Esophagus squamous epithelium (tissue), 5 donors: ENCODE results near the gene GPN1. TPM values are rescaled to one million over a fixed set of nuclear protein-coding genes. Genes with fewer than 3 reads are reported as not detected.

ENCODE experiments used
- DNase-seq: peaks from one replicate; lab custom pipeline; 2025; lab: John Stamatoyannopoulos, UW
- H3K27ac ChIP-seq, 4 donors: fragments of 200-600 bp; sonication (generic); one replicate each; pipeline ENCODE4 v1.5.1; 2016 to 2019; ENCODE audit warnings: mild to moderate bottlenecking in 1 of 4
- H3K27me3 ChIP-seq, 4 donors: fragments of 200-600 bp; sonication (generic); 1 replicate in 3 of 4; 2 replicates in 1 of 4; pipeline versions ENCODE4 v1.5.1 to v1.6.0; 2017 to 2021; ENCODE audit warnings: antibody characterized with exemption in 1 of 4
- H3K36me3 ChIP-seq, 3 donors: fragments of 200-600 bp; sonication (generic); one replicate each; pipeline ENCODE4 v1.5.1; 2016 to 2019
- H3K4me1 ChIP-seq, 3 donors: fragments of 200-600 bp; sonication (generic); one replicate each; pipeline ENCODE4 v1.5.1; 2017 to 2019
- H3K4me3 ChIP-seq, 4 donors: fragments of 200-600 bp; sonication (generic); 1 replicate in 3 of 4; 2 replicates in 1 of 4; pipeline ENCODE4 v1.5.1; 2016 to 2019; ENCODE audit warnings: mild to moderate bottlenecking in 2 of 4, moderate library complexity in 1 of 4
- H3K9me3 ChIP-seq, 3 donors: fragments of 200-600 bp; sonication (generic); one replicate each; pipeline ENCODE4 v1.5.1; 2016 to 2019
- CTCF ChIP-seq, 6 experiments: fragments of 450-650 bp in 4 of 6; fragments of 200-600 bp in 2 of 6; sonication (generic) in 2 of 6; IDR thresholded peaks; one replicate each; pipeline ENCODE4 v1.5.1; 2016 to 2019; ENCODE audit warnings: antibody characterized with exemption in 6 of 6, mild to moderate bottlenecking in 4 of 6, moderate library complexity in 4 of 6
- POLR2A ChIP-seq, 4 donors: fragments of 450-650 bp; IDR thresholded peaks; one replicate each; pipeline ENCODE4 v1.6.1; 2017; ENCODE audit warnings: antibody characterized with exemption in 4 of 4, mild to moderate bottlenecking in 4 of 4, moderate library complexity in 3 of 4
- WGBS, 2 donors: methylation state at CpG; one replicate each; pipeline ENCODE4 v1.1.5; 2018; 5-methylcytosine and 5-hydroxymethylcytosine counted together
- intact Hi-C: fragments of 100-400 bp; cut with DNase I; formaldehyde crosslinking; loops from one replicate; pipeline ENCODE4 v1.15.0; 2022
- small RNA-seq, 4 donors: library from RNA; depleted of rRNA; stranded (forward); fragments of <200 nt; gene quantifications; one replicate each; pipeline ENCODE3, GENCODE V24; 2016
- total RNA-seq, 4 donors: library from RNA; depleted of rRNA; stranded (reverse); fragments of >200 nt; gene quantifications; one replicate each; pipeline ENCODE4 v1.1.0, GENCODE V29; 2016
- donor health status: DM: yes; HTN: yes; CAD: no.

Gene GPN1
- total RNA-seq, 4 donors from 2014 or later = 17.3 to 36.4 (median 31.6) TPM

DNA sequence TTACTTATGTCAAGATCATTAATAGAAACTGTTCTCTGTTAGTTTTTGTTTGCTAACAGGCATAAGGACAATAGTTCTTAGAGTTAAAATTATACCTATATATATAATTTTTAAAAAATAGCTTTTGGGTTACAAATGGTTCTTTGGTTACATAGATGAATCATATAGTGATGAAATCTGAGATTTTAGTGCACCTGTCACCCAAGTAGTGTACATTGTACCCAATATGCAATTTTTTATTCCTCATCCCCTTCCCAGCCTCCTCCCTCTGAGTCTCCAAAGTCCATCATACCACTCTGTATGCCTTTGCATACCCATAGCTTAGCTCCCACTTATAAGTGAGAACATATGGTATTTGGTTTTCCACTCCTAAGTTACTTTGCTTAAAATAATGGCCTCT lies 61.2 kb downstream of the GPN1 start:
- DNase-seq = no peak
- peaks cover 0 to 47% (median 26%) of the 10 kb centered on the region in 3 donors for H3K4me1 ChIP-seq
- H3K36me3 ChIP-seq = peaks cover 0 to 73% (median 2%) of the 10 kb centered on the region in 3 donors
- intact Hi-C loops = no loop called here
- TF ChIP-seq CTCF (IDR thresholded peaks at IDR 0.05) (no peak), POLR2A (IDR thresholded peaks at IDR 0.05) (no peak)
- H3K4me3 ChIP-seq = no peak overlapping the region
- H3K9me3 ChIP-seq = no peaks in the 10 kb centered on the region
- H3K27ac ChIP-seq = no peak overlapping the region
- no peaks in the 10 kb centered on the region for H3K27me3 ChIP-seq

DNA sequence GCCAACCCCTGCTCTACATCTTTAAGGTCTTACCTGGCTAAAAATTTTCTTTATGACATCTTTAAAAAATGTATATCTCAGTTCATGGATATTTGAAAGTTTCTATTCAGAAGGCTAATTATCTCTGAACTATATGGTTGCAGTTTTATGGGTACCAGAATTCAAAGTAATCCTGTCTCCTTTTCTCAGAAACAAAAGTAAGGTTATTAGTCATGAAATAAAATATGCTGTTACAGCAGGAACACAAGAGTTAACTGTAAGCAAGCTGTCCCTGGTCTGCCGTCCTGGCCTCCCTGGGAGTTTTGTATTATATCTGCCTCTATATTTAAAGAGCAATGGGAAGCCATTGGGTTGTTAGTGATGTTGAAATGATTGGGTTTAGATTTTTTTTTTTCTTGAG lies 68.8 kb downstream of the GPN1 start:
- WGBS, 2 donors = 60 to 92% methylated on average over 1 of the region's 1 CpG
- no peak overlapping the region for H3K27ac ChIP-seq
- no peaks in the 10 kb centered on the region for H3K9me3 ChIP-seq
- DNase-seq = no peak
- no peaks in the 10 kb centered on the region for H3K4me1 ChIP-seq
- no peak overlapping the region for H3K4me3 ChIP-seq
- peaks cover 0 to 60% (median 17%) of the 10 kb centered on the region in 3 donors for H3K36me3 ChIP-seq
- intact Hi-C loops = no loop called here
- TF ChIP-seq POLR2A (IDR thresholded peaks at IDR 0.05) (no peak), CTCF (IDR thresholded peaks at IDR 0.05) (no peak)
- no peaks in the 10 kb centered on the region for H3K27me3 ChIP-seq

Small RNA genes lying within 50 kb of the gene (small RNA-seq; reads per million reads assigned to genes)
- gene RF00340 = 0 reads per million in 4 donors

Other genes starting within 250 kb of the GPN1 start
- gene ZNF513, start 248.3 kb upstream of the GPN1 start, total RNA-seq = 10 to 100 TPM in 3 of 4 donors, 1 to 10 TPM in 1; 6.4 to 15.6 (median 12.8) TPM
- 10 to 100 TPM; 51.9 to 77.1 (median 67.4) TPM for gene PPM1G, start 219.5 kb upstream of the GPN1 start, total RNA-seq
- gene NRBP1, start 200.4 kb upstream of the GPN1 start, total RNA-seq = 10 to 100 TPM; 66.6 to 89.6 (median 81.5) TPM
- gene KRTCAP3, start 186.7 kb upstream of the GPN1 start, total RNA-seq = 10 to 100 TPM in 3 of 4 donors, 1 to 10 TPM in 1; 9.8 to 29.3 (median 19.1) TPM
- 10 to 100 TPM in 3 of 4 donors, 1 to 10 TPM in 1; 7.6 to 19.6 (median 13.5) TPM for gene IFT172, start 139.3 kb upstream of the GPN1 start, total RNA-seq
- gene FNDC4, start 133.8 kb upstream of the GPN1 start, total RNA-seq = 10 to 100 TPM in 2 of 4 donors, 1 to 10 TPM in 2; 4.6 to 28.2 (median 11.3) TPM
- gene GCKR, start 132.2 kb upstream of the GPN1 start, total RNA-seq = 1 to 10 TPM in 1 of 4 donors, under 1 TPM in 3; 0.21 to 1.9 (median 0.41) TPM
- gene ZNF512, start 46.0 kb upstream of the GPN1 start, total RNA-seq = 10 to 100 TPM in 3 of 4 donors, 1 to 10 TPM in 1; 7.1 to 18.9 (median 15.7) TPM
- 1 to 10 TPM in 2 of 4 donors, under 1 TPM in 2; 0.44 to 3.1 (median 1.4) TPM for gene CCDC121, start within 50 bp of the GPN1 start, total RNA-seq
- gene SUPT7L, start 34.6 kb downstream of the GPN1 start, total RNA-seq = 10 to 100 TPM; 10.5 to 25.4 (median 14.2) TPM
- gene SLC4A1AP, start 34.8 kb downstream of the GPN1 start, total RNA-seq = 10 to 100 TPM; 15.4 to 27.0 (median 24.1) TPM
- 100 to 1,000 TPM in 1 of 4 donors, 10 to 100 TPM in 3; 50.4 to 114 (median 70.9) TPM for gene MRPL33, start 142.7 kb downstream of the GPN1 start, total RNA-seq